PC-9 (cell line): ENCODE data around the gene NISCH. TPM values are rescaled to one million over a fixed set of nuclear protein-coding genes. Genes with fewer than 3 reads are reported as not detected.

Source experiments
- BruUV-seq: library from RNA; stranded (reverse); fragments of 400-500 nt; replicated peaks from 2 replicates; lab custom pipeline; 2021; lab: Mats Ljungman, UMichigan
- CTCF ChIA-PET: fragments of 300-600 bp; sonication (Branson Sonifier 250); formaldehyde crosslinking; loops from one replicate; lab custom pipeline; 2022; ENCODE audit warnings: antibody characterized with exemption; lab: Charles Lee
- POLR2A ChIA-PET: fragments of 300-600 bp; sonication (Branson Sonifier 250); formaldehyde crosslinking; loops from one replicate; lab custom pipeline; 2022; ENCODE audit warnings: antibody characterized with exemption; ENCODE audit not compliant: unreplicated experiment; lab: Charles Lee
- DNase-seq, 2 experiments: peaks; one replicate each; pipeline versions ENCODE4 v3.0.0 to v3.0.0-alpha.2; 2015 to 2022; ENCODE audit warnings: mixed read lengths in 1 of 2
- H2AFZ ChIP-seq: fragments of 200-600 bp; sonication (generic); 2 replicates; pipeline ENCODE4 v1.8.1; 2017; ENCODE audit warnings: antibody characterized with exemption
- H3F3A ChIP-seq: fragments of 200-600 bp; sonication (generic); 2 replicates; pipeline ENCODE4 v1.8.1; 2017; ENCODE audit warnings: antibody characterized with exemption, mild to moderate bottlenecking, low read depth; ENCODE audit not compliant: insufficient read depth
- H3K27ac ChIP-seq: fragments of 200-600 bp; sonication (generic); 2 replicates; pipeline ENCODE4 v1.6.1; 2016; ENCODE audit warnings: mixed run types
- H3K27me3 ChIP-seq: fragments of 200-600 bp; sonication (generic); 2 replicates; pipeline ENCODE4 v1.6.1; 2016; ENCODE audit warnings: low read depth, mixed run types; ENCODE audit not compliant: insufficient read depth
- H3K36me3 ChIP-seq: fragments of 200-600 bp; sonication (generic); 2 replicates; pipeline ENCODE4 v1.6.1; 2016; ENCODE audit warnings: low read depth, mixed run types
- H3K4me1 ChIP-seq: fragments of 200-600 bp; sonication (generic); replicated peaks from 2 replicates; pipeline ENCODE4 v1.6.1; 2016; ENCODE audit warnings: mixed run types; ENCODE audit not compliant: insufficient read depth
- H3K4me2 ChIP-seq: fragments of 200-600 bp; sonication (generic); 2 replicates; pipeline ENCODE4 v1.6.1; 2017; ENCODE audit warnings: mixed run types
- H3K4me3 ChIP-seq: fragments of 200-600 bp; sonication (generic); 2 replicates; pipeline ENCODE4 v1.6.1; 2016; ENCODE audit warnings: mixed run types
- H3K79me2 ChIP-seq: fragments of 200-600 bp; sonication (generic); 2 replicates; pipeline ENCODE4 v1.6.1; 2017; ENCODE audit warnings: low read depth, mixed run types
- H3K9me2 ChIP-seq: fragments of 200-600 bp; sonication (generic); 2 replicates; pipeline ENCODE4 v1.8.1; 2017; ENCODE audit warnings: mild to moderate bottlenecking; ENCODE audit not compliant: insufficient read depth
- H3K9me3 ChIP-seq: fragments of 200-600 bp; sonication (generic); 2 replicates; pipeline ENCODE4 v1.8.1; 2016; ENCODE audit warnings: low read depth; ENCODE audit not compliant: insufficient read depth
- H4K20me1 ChIP-seq: fragments of 200-600 bp; sonication (generic); 2 replicates; pipeline ENCODE4 v1.8.1; 2017; ENCODE audit not compliant: insufficient read depth
- CTCF ChIP-seq: fragments of 200-600 bp; sonication (generic); conservative IDR thresholded peaks from 2 replicates; pipeline ENCODE4 v1.6.1; 2017; ENCODE audit warnings: mixed run types, antibody characterized with exemption, mild to moderate bottlenecking, moderate library complexity
- EZH2 ChIP-seq: fragments of 200-600 bp; sonication (generic); IDR thresholded peaks from 2 replicates; pipeline ENCODE4 v1.8.0; 2017; ENCODE audit warnings: antibody characterized with exemption, low read depth
- intact Hi-C: fragments of 100-400 bp; cut with micrococcal nuclease; formaldehyde crosslinking; loops from one replicate; pipeline ENCODE4 v1.10.0; 2022; ENCODE audit not compliant: unreplicated experiment
- total RNA-seq: library from RNA; stranded (reverse); gene quantifications from 2 replicates; pipeline ENCODE4 v1.2.3, GENCODE V29; 2021

Gene NISCH
- total RNA-seq, 1 experiment from 2014 or later, result 66.1 TPM

- POLR2A ChIA-PET, result no interaction called here
- no TSS peak for BruUV-seq
- no peak overlapping the region for H3K27ac ChIP-seq
- no peaks in the 10 kb centered on the region for H3K4me1 ChIP-seq
- no peaks in the 10 kb centered on the region for H3K27me3 ChIP-seq
- intact Hi-C loops, result no loop called here
- no peak for DNase-seq
- H2AFZ ChIP-seq, result no peak overlapping the region
- no peaks in the 10 kb centered on the region for H3F3A ChIP-seq
- no peaks in the 10 kb centered on the region for H3K79me2 ChIP-seq
- H3K36me3 ChIP-seq, result no peaks in the 10 kb centered on the region
- H3K9me3 ChIP-seq, result no peaks in the 10 kb centered on the region
- H3K4me3 ChIP-seq, result no peak overlapping the region
- no peak overlapping the region for H3K4me2 ChIP-seq
- no peaks in the 10 kb centered on the region for H3K9me2 ChIP-seq
- no peaks in the 10 kb centered on the region for H4K20me1 ChIP-seq
- CTCF ChIA-PET, result no interaction called here
- TF ChIP-seq CTCF (no peak), EZH2 (no peak)
Observed at GRCh38 chr3:52493232-52494017, 38.0 kb downstream of the NISCH start.

GRCh38 chr3:52494445-52494844, 39.0 kb downstream of the NISCH start:
- POLR2A ChIA-PET, result no interaction called here

GRCh38 chr3:52494886-52495495, 39.6 kb downstream of the NISCH start, which contains the start of gene STAB1:
STAB1 (plus strand) TSS chr3:52495338; CDS start chr3:52495414, 76 bp downstream.
- no peak within 1 kb of the TSS for H2AFZ ChIP-seq
- H3F3A ChIP-seq, result no peaks in the 10 kb centered on the region
- H3K4me1 ChIP-seq, result no peaks in the 10 kb centered on the region
- intact Hi-C loops, result no loop called here
- TF ChIP-seq CTCF, result no peak
- no peak for TF ChIP-seq EZH2
- H3K27me3 ChIP-seq, result no peaks in the 10 kb centered on the region
- CTCF ChIA-PET, result no interaction called here
- BruUV-seq, result no TSS peak
- DNase-seq, result no peak
- no peaks in the 10 kb centered on the region for H3K9me2 ChIP-seq
- no peak within 1 kb of the TSS for H3K27ac ChIP-seq
- POLR2A ChIA-PET, result no interaction called here
- H3K36me3 ChIP-seq, result no peaks in the 10 kb centered on the region
- H4K20me1 ChIP-seq, result no peaks in the 10 kb centered on the region
- H3K4me2 ChIP-seq, result no peak within 1 kb of the TSS
- no peaks in the 10 kb centered on the region for H3K9me3 ChIP-seq
- H3K4me3 ChIP-seq, result no peak within 1 kb of the TSS
- H3K79me2 ChIP-seq, result no peaks in the 10 kb centered on the region

More at GRCh38 chr3:52494445-52494844, 39.0 kb downstream of the NISCH start:
- Histone ChIP-seq H3K9me2 (no peaks in the 10 kb centered on the region), H4K20me1 (no peaks in the 10 kb centered on the region), H3K36me3 (no peaks in the 10 kb centered on the region), H2AFZ (no peak overlapping the region), H3K9me3 (no peaks in the 10 kb centered on the region), H3K4me1 (no peaks in the 10 kb centered on the region), H3K4me3 (no peak overlapping the region), H3K4me2 (no peak overlapping the region), H3F3A (no peaks in the 10 kb centered on the region), H3K27me3 (no peaks in the 10 kb centered on the region), H3K27ac (no peak overlapping the region), H3K79me2 (no peaks in the 10 kb centered on the region)
- intact Hi-C loops, result no loop called here
- CTCF ChIA-PET, result no interaction called here
- no peak for TF ChIP-seq CTCF
- no peak for TF ChIP-seq EZH2
- no peak for DNase-seq
- BruUV-seq, result no TSS peak
